ENCODE results near the gene MYBPHL.
"Not testable (repeated sequence)": the region's sequence is repeated elsewhere in the genome, so short reads cannot be mapped to it uniquely, and the experiment has no call there.

Gene MYBPHL

GRCh38 chr1:109306832-109307273 is at the start of gene MYBPHL:
TSS of gene MYBPHL (minus strand) at chr1:109307011. CDS start at chr1:109306991, 20 bp downstream.
- DNase-seq, result no peak

GRCh38 chr1:109356505-109356904 is 49.7 kb upstream of the MYBPHL start:
- no peak for DNase-seq

GRCh38 chr1:109354929-109355328 is 48.1 kb upstream of the MYBPHL start:
- DNase-seq, result no peak

GRCh38 chr1:109351457-109351856 is 44.6 kb upstream of the MYBPHL start:
- DNase-seq, result no peak

GRCh38 chr1:109350655-109351054 is 43.8 kb upstream of the MYBPHL start:
- no peak for DNase-seq

- no peak for DNase-seq
These were observed 43.4 kb upstream of the MYBPHL start for GRCh38 chr1:109350182-109350581.

GRCh38 chr1:109347511-109347910 is 40.7 kb upstream of the MYBPHL start:
- no peak for DNase-seq

- DNase-seq, result no peak
These were observed 35.4 kb upstream of the MYBPHL start for GRCh38 chr1:109341944-109342930.

GRCh38 chr1:109338608-109339007 is 31.8 kb upstream of the MYBPHL start:
- DNase-seq, result no peak

- DNase-seq, result no peak
These were observed 31.3 kb upstream of the MYBPHL start for GRCh38 chr1:109338091-109338490.

- no peak for DNase-seq
These were observed 28.3 kb upstream of the MYBPHL start for GRCh38 chr1:109335091-109335490.

- DNase-seq, result no peak
These were observed 24.3 kb upstream of the MYBPHL start for GRCh38 chr1:109331113-109331512.

GRCh38 chr1:109327285-109327684 is 20.5 kb upstream of the MYBPHL start:
- no peak for DNase-seq

- DNase-seq, result no peak
These were observed 16.2 kb upstream of the MYBPHL start for GRCh38 chr1:109322974-109323373.

GRCh38 chr1:109319114-109319513 is 12.3 kb upstream of the MYBPHL start:
- no peak for DNase-seq

- no peak for DNase-seq
These were observed 9.7 kb upstream of the MYBPHL start for GRCh38 chr1:109316506-109316905.

GRCh38 chr1:109315288-109315687 is 8.5 kb upstream of the MYBPHL start:
- no peak for DNase-seq

- DNase-seq, result no peak
These were observed 8.0 kb upstream of the MYBPHL start for GRCh38 chr1:109314795-109315194.

GRCh38 chr1:109312978-109313775 is 6.4 kb upstream of the MYBPHL start:
- DNase-seq, result no peak

GRCh38 chr1:109312246-109312645 is 5.4 kb upstream of the MYBPHL start:
- no peak for DNase-seq

GRCh38 chr1:109309347-109309746 is 2.5 kb upstream of the MYBPHL start:
- no peak for DNase-seq

- DNase-seq, result no peak
These were observed 637 bp upstream of the MYBPHL start for GRCh38 chr1:109307274-109308021.

- DNase-seq, result not testable (repeated sequence)
These were observed 820 bp downstream of the MYBPHL start for GRCh38 chr1:109305991-109306390.
